H9 (cell line): Measurements from ENCODE around the gene PKNOX2. TPM values are rescaled to one million over a fixed set of nuclear protein-coding genes. Genes with fewer than 3 reads are reported as not detected.

Experiments used
- DNase-seq: peaks from one replicate; pipeline ENCODE4 v3.0.0-alpha.2; 2017
- H2AFZ ChIP-seq: one replicate; pipeline ENCODE4 v1.6.1; 2013; ENCODE audit warnings: mild to moderate bottlenecking, low read length, control low read depth, moderate library complexity
- H2AK5ac ChIP-seq: 2 replicates; pipeline ENCODE4 v1.6.1; 2013; ENCODE audit warnings: low read length, control low read depth, mixed read lengths; ENCODE audit not compliant: insufficient read length
- H2BK120ac ChIP-seq: one replicate; pipeline ENCODE4 v1.6.1; 2013; ENCODE audit warnings: low read depth, mild to moderate bottlenecking, low read length, control low read depth, inconsistent platforms; ENCODE audit not compliant: poor library complexity, severe bottlenecking
- H2BK12ac ChIP-seq: 2 replicates; pipeline ENCODE4 v1.6.1; 2013; ENCODE audit warnings: low read length, control low read depth, mixed read lengths, low read depth; ENCODE audit not compliant: insufficient read length
- H2BK15ac ChIP-seq: 2 replicates; pipeline ENCODE4 v1.6.1; 2013; ENCODE audit warnings: low read depth, low read length, control low read depth
- H2BK20ac ChIP-seq: one replicate; pipeline ENCODE4 v1.6.1; 2013; ENCODE audit warnings: low read depth, mild to moderate bottlenecking, low read length, control low read depth, inconsistent platforms; ENCODE audit not compliant: poor library complexity, severe bottlenecking
- H2BK5ac ChIP-seq: 2 replicates; pipeline ENCODE4 v1.6.1; 2013; ENCODE audit warnings: low read length, control low read depth, mixed read lengths; ENCODE audit not compliant: insufficient read length
- H3K14ac ChIP-seq: 2 replicates; pipeline ENCODE4 v1.6.1; 2013; ENCODE audit warnings: low read length, control low read depth; ENCODE audit not compliant: insufficient read depth
- H3K18ac ChIP-seq: 2 replicates; pipeline ENCODE4 v1.6.1; 2013; ENCODE audit warnings: low read depth, mild to moderate bottlenecking, mixed read lengths, low read length, control low read depth; ENCODE audit not compliant: insufficient read length
- H3K23ac ChIP-seq: 2 replicates; pipeline ENCODE4 v1.6.1; 2013; ENCODE audit warnings: low read length, control low read depth, mixed read lengths, low read depth; ENCODE audit not compliant: insufficient read length
- H3K23me2 ChIP-seq: 2 replicates; pipeline ENCODE4 v1.6.1; 2013; ENCODE audit warnings: low read depth, mild to moderate bottlenecking, mixed read lengths, low read length, control low read depth; ENCODE audit not compliant: insufficient read length, poor library complexity, severe bottlenecking
- H3K27ac ChIP-seq: 2 replicates; pipeline ENCODE4 v1.5.1; 2013; ENCODE audit warnings: low read length, control low read depth, mixed read lengths, low read depth; ENCODE audit not compliant: insufficient read length
- H3K27me3 ChIP-seq: 2 replicates; pipeline ENCODE4 v1.6.1; 2013; ENCODE audit warnings: low read length, control low read depth, inconsistent platforms; ENCODE audit not compliant: insufficient read depth
- H3K4ac ChIP-seq: 2 replicates; pipeline ENCODE4 v1.6.1; 2013; ENCODE audit warnings: low read depth, mild to moderate bottlenecking, control low read depth, inconsistent platforms, low read length, moderate library complexity
- H3K4me1 ChIP-seq: 2 replicates; pipeline ENCODE4 v1.6.1; 2013; ENCODE audit warnings: low read length, control low read depth, inconsistent platforms; ENCODE audit not compliant: insufficient read depth
- H3K4me2 ChIP-seq: 2 replicates; pipeline ENCODE4 v1.6.1; 2013; ENCODE audit warnings: low read length, control low read depth, mixed read lengths; ENCODE audit not compliant: insufficient read length, insufficient read depth
- H3K56ac ChIP-seq: 2 replicates; pipeline ENCODE4 v1.6.1; 2013; ENCODE audit warnings: low read depth, mild to moderate bottlenecking, mixed read lengths, low read length, control low read depth; ENCODE audit not compliant: insufficient read length
- H3K79me1 ChIP-seq: 2 replicates; pipeline ENCODE4 v1.6.1; 2013; ENCODE audit warnings: low read depth, mild to moderate bottlenecking, moderate library complexity, low read length, control low read depth, inconsistent platforms; ENCODE audit not compliant: insufficient read depth, poor library complexity, severe bottlenecking
- H3K79me2 ChIP-seq: 2 replicates; pipeline ENCODE4 v1.6.1; 2013; ENCODE audit warnings: low read length, control low read depth, inconsistent platforms; ENCODE audit not compliant: insufficient read depth
- H3K9ac ChIP-seq: 2 replicates; pipeline ENCODE4 v1.6.1; 2013; ENCODE audit warnings: low read length, control low read depth, mixed read lengths; ENCODE audit not compliant: insufficient read length; ENCODE audit errors: extremely low read depth
- H3K9me3 ChIP-seq: one replicate; pipeline ENCODE4 v1.6.1; 2013; ENCODE audit warnings: low read depth, low read length, inconsistent platforms; ENCODE audit not compliant: control insufficient read depth
- H3T11ph ChIP-seq: one replicate; pipeline ENCODE4 v1.6.1; 2013; ENCODE audit warnings: mild to moderate bottlenecking, low read length, control low read depth, inconsistent platforms
- H4K20me1 ChIP-seq: one replicate; pipeline ENCODE4 v1.6.1; 2013; ENCODE audit not compliant: control insufficient read depth, insufficient read length, insufficient read depth
- H4K5ac ChIP-seq: 2 replicates; pipeline ENCODE4 v1.6.1; 2013; ENCODE audit warnings: low read depth, mild to moderate bottlenecking, mixed read lengths, low read length, control low read depth; ENCODE audit not compliant: insufficient read length
- H4K8ac ChIP-seq: replicated peaks from 2 replicates; pipeline ENCODE4 v1.6.1; 2013; ENCODE audit warnings: low read length, control low read depth, mixed read lengths, low read depth; ENCODE audit not compliant: insufficient read length
- H4K91ac ChIP-seq: 2 replicates; pipeline ENCODE4 v1.6.1; 2013; ENCODE audit warnings: low read depth, mild to moderate bottlenecking, moderate library complexity, mixed read lengths, low read length, control low read depth; ENCODE audit not compliant: insufficient read length
- H3K27ac Mint-ChIP-seq, 3 experiments: 2 replicates in 2 of 3; 3 replicates in 1 of 3; pipeline ENCODE4 v1.8.0; 2020 to 2021; ENCODE audit warnings: mixed read lengths in 3 of 3, mild to moderate bottlenecking in 1 of 3, moderate library complexity in 1 of 3
- H3K27me3 Mint-ChIP-seq: 2 replicates; pipeline ENCODE4 v1.8.0; 2021; ENCODE audit warnings: low read depth, mild to moderate bottlenecking, moderate library complexity, mixed read lengths
- H3K36me3 Mint-ChIP-seq, 3 experiments: 2 replicates in 2 of 3; 3 replicates in 1 of 3; pipeline ENCODE4 v1.8.0; 2020 to 2021; ENCODE audit warnings: low read depth in 3 of 3, mixed read lengths in 3 of 3; ENCODE audit not compliant: insufficient read depth in 1 of 3
- H3K4me1 Mint-ChIP-seq, 2 experiments: 2 replicates each; pipeline ENCODE4 v1.8.0; 2020; ENCODE audit warnings: mixed read lengths in 2 of 2
- H3K4me3 Mint-ChIP-seq, 2 experiments: 2 replicates in 1 of 2; 3 replicates in 1 of 2; pipeline ENCODE4 v1.8.0; 2020 to 2021; ENCODE audit warnings: mild to moderate bottlenecking in 2 of 2, mixed read lengths in 2 of 2, moderate library complexity in 1 of 2
- H3K9me3 Mint-ChIP-seq, 2 experiments: 2 replicates in 1 of 2; 3 replicates in 1 of 2; pipeline ENCODE4 v1.8.0; 2020; ENCODE audit warnings: mild to moderate bottlenecking in 2 of 2, mixed read lengths in 2 of 2, moderate library complexity in 1 of 2
- WGBS: extraction: QIAGEN DNeasy Blood & Tissue Kit; methylation state at CpG from one replicate; pipeline ENCODE4 v1.1.7; 2013; ENCODE audit warnings: missing lambda C conversion rate, low lambda C conversion rate, mixed read lengths; ENCODE audit not compliant: insufficient read length; ENCODE audit errors: extremely low coverage; 5-methylcytosine and 5-hydroxymethylcytosine counted together
- total RNA-seq: library from RNA; stranded (reverse); gene quantifications from 2 replicates; pipeline ENCODE4 v1.2.1, GENCODE V29; 2021
- TF ChIP-seq, protein P1 (sequence below): fragments of 200-600 bp; sonication (generic); conservative IDR thresholded peaks from 3 replicates; pipeline ENCODE4 v1.8.0; 2021; ENCODE audit warnings: antibody characterized with exemption, mild to moderate bottlenecking

Gene PKNOX2
- total RNA-seq, 1 experiment from 2014 or later = 1.3 TPM

DNA sequence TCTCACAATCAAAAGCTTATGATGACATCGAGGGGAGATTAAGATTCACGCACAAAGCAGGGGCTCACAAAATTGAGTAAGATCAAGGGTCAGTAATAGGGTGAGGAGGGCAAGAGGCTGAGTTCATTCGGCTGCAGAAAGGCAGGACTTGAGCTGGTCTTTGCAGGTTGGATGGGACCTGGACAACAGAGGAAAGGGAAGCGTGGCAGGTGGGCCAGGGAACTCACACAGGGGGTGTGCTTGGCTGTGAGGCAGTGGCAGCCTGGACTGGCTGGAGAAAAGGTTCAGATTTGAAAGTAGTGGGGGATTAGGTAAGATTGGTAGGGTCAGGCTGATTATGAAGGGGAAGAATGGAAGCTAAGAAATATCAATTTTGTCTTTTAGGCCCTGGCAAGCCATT lies 161.6 kb downstream of the PKNOX2 start:
- whole genome bisulfite sequencing = no CpG with 5 or more reads among the region's 4 CpGs
- Histone ChIP-seq H4K91ac (no peak overlapping the region), H3K4me1 (no peaks in the 10 kb centered on the region), H3K14ac (no peak overlapping the region), H2BK12ac (no peak overlapping the region), H3K4me2 (no peak overlapping the region), H3K9me3 (no peaks in the 10 kb centered on the region), H3K23ac (no peak overlapping the region), H3T11ph (no peak overlapping the region), H3K79me1 (no peaks in the 10 kb centered on the region), H2AK5ac (no peak overlapping the region), H3K23me2 (no peaks in the 10 kb centered on the region), H4K5ac (no peak overlapping the region), H3K27me3 (no peaks in the 10 kb centered on the region), H2BK120ac (no peak overlapping the region), H3K56ac (no peak overlapping the region), H3K18ac (no peak overlapping the region), H2BK20ac (no peak overlapping the region), H4K20me1 (peaks cover 2% of the 10 kb centered on the region), H3K9ac (no peak overlapping the region), H2BK5ac (no peak overlapping the region), H4K8ac (no peak overlapping the region), H2AFZ (no peak overlapping the region), H2BK15ac (no peak overlapping the region), H3K4ac (no peak overlapping the region), H3K27ac (no peak overlapping the region), H3K79me2 (no peaks in the 10 kb centered on the region)
- no peak for DNase-seq
- Mint-ChIP-seq H3K27ac (no peak overlapping the region), H3K27me3 (peaks cover 16% of the 10 kb centered on the region), H3K4me3 (no peak overlapping the region), H3K4me1 (peaks cover 13 to 30% of the 10 kb centered on the region in 2 experiments), H3K36me3 (no peaks in the 10 kb centered on the region), H3K9me3 (no peaks in the 10 kb centered on the region)
- TF ChIP-seq, protein P1, sequence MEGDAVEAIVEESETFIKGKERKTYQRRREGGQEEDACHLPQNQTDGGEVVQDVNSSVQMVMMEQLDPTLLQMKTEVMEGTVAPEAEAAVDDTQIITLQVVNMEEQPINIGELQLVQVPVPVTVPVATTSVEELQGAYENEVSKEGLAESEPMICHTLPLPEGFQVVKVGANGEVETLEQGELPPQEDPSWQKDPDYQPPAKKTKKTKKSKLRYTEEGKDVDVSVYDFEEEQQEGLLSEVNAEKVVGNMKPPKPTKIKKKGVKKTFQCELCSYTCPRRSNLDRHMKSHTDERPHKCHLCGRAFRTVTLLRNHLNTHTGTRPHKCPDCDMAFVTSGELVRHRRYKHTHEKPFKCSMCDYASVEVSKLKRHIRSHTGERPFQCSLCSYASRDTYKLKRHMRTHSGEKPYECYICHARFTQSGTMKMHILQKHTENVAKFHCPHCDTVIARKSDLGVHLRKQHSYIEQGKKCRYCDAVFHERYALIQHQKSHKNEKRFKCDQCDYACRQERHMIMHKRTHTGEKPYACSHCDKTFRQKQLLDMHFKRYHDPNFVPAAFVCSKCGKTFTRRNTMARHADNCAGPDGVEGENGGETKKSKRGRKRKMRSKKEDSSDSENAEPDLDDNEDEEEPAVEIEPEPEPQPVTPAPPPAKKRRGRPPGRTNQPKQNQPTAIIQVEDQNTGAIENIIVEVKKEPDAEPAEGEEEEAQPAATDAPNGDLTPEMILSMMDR = no peak
